Measurements from ENCODE around the gene WDFY4.

WDFY4 gene

DNA sequence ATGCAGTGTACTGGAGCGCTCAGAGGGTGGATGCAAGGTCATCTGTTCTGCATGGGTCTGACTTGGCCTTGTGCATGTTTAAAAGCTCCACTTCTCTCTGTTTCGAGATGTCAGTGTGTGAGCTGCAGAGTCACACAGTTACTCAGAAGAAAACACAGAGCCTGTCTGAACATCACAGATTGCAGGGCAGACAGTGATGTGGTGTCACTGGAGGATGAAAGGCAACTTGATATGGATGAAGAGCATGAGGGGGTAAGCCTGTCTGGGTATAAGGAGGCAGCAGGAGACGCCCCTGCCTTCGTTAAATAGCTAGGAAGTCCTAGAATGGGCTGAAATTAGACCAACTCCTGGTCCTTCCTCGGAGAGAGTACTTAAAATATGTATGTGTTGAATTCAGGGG is 322.5 kb downstream of the WDFY4 start:
- DNase-seq: no peak

DNA sequence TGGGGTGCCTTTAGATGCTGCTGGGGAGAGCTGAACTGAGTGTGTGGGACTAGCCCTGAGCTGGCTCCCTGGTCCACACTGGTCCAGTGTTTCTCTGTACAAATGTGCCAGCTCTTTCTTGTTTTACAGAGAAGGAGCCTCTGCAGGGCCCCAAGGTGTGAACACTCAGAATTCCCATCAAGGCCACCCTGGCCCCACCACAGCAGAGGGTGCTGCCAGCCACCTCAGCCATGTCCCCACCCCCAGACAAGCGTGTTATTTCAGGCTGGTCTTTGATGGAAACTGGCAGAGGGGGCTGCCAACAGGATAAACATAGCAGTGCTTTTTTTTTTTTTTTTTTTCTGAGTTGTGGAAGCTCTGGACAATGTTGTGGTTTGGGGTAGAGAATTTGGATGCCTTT is 323.4 kb downstream of the WDFY4 start:
- DNase-seq: no peak

DNA sequence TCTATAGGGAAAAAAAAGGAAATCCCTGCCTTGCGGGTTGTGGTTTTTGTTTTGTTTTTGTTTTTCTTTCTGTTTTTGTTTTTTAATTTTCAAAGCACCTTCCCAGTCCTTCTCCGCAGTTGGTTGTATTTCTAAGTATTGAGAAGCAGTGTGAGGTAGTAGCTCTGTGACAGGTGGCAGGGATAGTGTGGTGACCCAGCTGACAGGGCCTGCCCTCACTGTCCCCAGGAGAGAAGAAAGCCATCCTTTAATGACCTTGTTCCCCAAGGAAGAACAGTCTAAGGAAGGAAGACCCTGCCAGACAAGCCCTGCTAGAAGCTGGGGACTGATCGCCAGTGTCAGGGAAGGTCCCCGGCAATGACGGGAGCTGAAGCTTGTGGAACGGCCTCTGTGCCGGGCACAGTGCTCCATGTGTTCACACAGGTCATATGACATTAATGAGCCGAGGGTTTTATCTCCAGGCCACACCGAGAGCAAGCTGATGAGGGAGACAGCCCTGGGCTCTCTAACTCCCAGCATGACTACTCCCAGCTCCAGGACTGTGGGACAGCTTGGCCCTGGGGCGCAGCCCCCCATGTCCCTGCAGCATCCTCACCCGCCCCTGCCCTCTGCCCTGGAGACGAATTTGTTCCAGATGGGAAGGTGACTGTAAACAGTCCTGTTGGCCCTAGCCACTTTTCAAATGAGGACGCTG is 324.0 kb downstream of the WDFY4 start:
- DNase-seq: no peak

DNA sequence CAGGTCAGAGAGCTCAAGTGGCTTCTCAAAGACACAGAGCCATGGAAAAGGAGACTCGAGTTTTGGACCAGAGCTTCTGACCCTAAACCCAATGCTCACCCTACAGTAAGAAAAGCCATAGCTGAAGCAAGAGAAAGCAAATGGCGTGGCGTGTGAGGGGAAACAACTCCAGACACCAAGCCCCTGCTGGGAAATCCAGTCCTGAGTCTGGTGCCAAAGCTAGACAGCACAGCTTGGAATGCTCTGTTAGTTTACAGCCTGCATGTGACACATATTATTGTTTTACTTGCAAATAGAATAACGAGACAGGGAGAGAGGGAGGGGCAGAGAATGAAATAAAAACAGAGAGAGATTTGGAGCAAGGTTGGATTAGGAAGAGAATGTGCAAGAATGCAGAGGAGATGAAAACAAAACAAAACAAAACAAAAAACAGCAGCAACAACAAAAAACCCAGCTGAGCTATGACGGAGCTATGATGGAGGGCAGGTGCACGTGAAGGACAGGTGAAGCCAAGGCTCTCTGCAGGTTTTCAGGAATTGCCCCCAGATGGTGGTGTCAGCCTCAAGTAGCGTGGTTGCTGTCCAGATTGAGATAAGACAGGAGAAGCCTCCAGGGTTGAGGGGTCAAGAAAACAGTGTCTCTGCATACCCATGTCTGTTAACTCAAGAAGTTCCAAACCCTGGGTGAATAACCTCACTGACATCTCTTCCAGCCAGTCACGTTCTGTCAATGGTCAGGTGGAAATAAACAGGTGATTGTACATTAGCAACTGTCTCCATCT is 324.7 kb downstream of the WDFY4 start:
- no peak for DNase-seq

DNA sequence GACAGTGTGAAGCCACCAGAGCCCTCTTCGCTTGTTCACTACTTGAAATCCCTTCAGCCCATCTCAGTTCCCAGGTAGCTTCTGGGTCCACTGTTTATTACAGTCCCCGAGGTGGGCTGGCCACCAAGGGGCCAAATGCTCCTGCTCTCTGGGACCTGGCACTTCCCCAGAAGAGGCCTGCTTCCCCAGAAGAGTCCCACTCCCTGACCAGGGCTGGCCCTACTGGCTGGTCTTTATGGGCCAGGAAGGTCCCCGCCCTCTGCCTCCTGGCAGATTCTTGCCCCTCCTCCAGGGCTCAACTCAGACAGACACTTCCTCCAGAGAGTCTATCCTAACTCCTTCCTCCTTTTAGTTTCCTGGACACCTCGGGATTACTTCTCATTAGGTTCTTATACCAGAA is 325.6 kb downstream of the WDFY4 start:
- DNase-seq: no peak

DNA sequence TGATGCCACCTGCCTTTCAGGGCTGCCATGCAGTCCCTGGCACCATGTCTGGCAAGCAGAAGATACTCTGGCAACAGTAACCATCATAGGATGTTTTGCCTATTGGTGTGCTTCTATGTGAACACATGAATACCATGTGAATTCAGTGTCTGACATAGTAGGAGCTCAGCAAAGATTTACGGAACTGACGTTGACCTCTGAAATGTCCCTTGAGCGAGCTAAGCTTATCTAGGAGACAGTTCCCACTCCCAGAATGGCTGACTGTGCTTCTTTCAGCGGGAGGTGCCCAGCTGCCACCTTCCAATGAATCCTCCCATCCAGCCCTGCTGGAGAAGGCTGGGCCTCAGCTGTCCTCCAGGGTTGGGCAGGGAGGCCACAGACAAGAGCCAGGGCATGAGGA is 326.2 kb downstream of the WDFY4 start:
- DNase-seq: no peak

DNA sequence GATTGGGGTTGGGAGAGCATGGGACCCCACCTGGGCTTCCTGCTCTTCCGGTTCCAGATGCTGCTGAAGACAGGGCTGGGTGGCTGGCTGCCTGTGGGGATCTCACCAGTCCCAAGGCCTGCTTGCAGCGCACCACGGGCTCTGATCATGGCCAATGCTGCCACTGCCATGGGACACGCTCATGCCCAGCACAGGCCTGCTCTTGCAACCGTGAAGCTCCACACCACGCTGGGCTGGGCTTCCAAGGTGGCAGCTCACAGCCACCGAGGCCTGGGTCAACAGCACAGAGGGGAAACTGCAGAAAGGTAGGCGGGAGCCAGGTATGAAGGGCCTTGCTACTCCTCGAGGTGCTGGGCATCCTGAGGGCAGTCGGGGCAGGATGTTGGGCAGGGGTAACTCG is 327.1 kb downstream of the WDFY4 start:
- DNase-seq: no peak

DNA sequence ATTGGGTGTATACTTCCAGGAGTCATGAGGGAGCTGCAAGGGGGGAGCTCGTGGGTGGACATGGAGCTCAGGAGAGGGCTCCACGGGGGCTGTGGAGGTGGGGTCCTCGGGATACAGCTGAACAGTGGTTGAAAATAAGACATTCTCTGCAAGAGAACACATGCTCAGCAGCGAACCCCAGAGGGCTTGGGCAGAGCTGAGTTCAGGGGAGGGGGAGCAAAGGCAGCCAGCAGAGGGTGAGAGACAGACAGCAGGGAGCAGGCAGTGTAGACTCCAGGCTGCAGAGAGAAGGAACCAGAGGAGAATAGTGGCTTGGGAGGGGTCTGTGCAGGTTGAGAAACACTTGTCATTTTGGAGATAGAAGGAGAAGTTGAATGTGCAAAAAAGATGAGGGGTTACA is 327.9 kb downstream of the WDFY4 start:
- no peak for DNase-seq

DNA sequence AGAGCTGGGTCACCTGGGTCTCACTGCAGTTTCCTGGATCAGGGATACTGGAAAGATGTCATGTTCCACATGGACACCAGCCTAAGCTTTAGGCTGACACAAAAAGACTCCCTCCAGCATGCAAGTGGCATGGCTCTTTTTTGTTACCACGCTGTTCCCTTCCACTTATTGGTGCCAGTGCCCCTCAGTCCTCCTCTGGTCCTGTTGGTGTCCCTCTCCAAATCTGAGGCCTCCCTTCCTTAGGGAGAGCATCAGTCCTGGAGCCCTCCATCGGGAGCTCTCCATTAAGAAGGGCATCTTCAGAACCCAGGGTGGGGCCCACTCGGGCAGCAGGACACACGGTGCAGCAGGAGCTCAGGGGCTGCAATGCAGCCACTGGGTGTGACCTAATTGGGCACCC is 331.0 kb downstream of the WDFY4 start:
- DNase-seq: no peak

DNA sequence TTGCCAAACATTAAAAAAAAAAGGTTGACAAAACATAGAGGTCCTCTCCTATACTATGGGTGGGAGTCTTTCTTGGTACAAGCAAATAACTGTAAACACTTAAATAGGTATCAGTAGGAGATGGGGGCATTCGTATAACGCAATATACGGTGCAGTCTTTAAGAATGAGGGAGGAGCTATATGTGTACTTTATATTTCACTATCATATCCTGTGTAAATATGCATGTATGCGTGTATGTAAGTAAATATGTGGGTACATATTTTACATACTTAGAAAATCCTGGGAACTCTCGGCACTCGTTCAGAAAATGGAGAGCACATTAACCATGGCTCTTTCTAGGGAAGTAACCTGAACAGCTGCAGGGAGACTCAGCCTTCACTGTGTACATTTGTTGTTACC is 337.0 kb downstream of the WDFY4 start:
- no peak for DNase-seq

DNA sequence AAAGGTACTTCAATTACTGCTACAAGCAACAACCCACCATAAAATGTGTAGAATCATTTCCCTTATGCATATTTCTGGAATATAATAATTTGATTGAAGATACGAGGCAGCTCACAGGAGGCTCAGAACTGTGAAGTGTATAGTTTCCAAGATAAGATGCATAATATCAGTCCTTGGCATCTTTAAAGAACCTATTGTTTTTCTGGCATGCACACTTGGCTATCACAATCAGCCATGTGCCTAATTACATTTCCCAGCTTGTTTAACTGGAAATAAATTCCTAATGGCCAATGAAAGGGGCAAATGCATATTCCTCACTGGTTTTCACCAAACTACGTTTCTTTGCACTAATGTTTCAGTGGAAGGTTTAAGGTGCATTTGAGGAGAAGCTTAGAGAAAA is 338.4 kb downstream of the WDFY4 start:
- DNase-seq: no peak

DNA sequence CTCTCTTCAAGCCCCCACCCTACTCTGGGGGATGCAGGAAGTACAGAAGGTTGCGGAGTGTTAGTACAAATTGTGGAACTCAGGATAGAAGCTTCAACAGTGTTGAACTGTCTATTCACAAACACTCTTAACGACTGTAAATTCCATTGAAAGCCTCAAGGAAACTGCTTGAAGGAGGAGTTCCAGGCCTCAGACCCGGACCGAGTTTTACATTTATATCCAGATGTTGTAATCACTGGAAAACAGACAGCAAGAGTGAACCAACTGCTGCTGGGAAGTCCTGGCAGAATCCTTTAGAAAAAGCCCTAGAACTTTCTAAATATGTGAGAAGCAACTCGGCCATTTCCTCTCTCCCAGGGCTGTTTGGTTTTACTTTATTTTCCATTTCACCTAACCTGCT is 339.1 kb downstream of the WDFY4 start:
- DNase-seq: no peak

DNA sequence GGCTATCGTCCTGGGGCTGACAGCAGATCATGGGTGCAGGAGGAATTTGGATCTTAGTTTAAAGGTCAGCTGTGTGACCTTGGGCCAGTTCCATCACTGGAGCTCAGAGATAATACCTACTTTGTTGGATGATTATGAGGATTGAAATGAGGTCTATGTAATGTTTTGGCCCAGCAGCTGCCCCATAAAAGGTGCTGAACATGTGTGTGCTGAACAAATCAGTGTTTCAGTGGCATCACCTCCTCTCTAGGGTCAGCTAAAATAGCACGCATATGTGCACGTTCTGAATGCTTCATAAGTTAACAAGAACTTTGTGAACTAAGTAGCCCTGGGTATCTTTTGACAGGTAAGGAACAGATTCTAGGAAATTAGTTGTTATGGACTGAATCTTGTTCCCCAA is 339.8 kb downstream of the WDFY4 start:
- DNase-seq: no peak

DNA sequence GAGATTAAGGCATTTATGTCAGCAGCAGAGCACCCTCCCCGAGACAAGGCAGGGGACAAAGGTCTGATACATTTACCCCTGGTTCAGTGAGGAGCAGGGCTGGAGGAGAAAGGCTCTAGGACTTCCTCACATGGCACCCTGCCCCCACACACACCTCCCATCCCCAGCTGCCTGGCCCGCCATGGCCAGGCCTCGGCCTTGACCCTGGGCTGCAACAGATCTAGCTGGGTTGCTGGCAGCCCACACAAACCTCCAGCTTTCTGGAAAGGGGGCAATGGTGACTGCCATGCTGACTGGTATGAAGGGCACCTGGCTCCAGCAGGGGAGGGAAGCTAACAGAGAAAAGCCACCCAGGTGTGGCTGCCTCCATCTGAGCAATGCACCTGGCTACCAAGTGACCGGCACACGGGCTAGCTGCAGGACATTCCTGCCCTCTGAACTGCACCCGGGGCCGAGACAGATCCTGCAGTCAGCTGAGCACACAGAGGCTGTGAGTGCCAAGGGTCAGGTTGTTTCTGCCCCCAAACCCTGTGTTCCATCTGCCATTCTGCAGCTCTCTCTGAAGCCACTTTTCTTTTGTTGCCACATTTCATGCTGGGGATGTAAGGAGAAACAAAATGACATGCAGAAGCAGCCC is 340.8 kb downstream of the WDFY4 start:
- DNase-seq: no peak

DNA sequence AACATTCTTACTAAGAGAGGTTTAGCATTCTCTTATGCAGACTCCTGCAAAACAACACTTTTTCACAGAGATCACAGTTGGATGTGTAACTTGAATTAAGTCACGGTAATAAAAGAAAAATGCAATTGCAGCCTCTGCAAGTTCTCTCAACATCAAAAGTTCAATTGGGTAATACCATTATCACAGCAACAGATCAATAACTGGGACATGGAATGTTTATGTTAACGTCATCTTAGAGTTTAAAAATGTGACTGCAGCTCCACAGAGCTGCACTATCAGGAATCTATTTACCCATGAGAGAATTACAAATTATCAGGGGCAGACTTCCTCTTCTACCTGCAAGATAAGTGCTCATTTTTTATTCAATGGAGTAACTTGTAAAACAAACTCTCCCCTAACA is 344.0 kb downstream of the WDFY4 start:
- DNase-seq: no peak

DNA sequence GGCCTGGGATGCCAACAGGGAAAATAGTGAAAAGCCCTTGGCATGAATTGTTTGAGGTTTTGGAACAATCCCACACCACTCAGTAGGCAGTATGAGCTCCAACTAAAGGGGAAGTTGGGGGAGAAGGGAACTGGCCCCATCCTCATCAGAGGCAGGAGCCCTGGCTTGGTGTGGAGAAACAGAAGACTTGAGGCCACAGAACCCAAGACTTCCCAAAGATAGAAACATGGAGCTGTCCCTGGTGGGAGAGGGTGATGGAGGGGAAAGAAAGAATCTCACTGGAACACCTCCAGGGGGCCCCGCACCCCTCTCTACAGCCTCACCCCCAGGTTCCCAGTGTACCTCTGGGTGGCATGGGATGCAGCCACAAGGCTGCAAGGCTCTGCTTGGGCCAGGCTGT is 345.0 kb downstream of the WDFY4 start:
- DNase-seq: no peak

Measured in NCI-H1048 (cell line).